Measurements from ENCODE around the gene SLF1.

Gene SLF1

GRCh38 chr5:94661086-94661485 lies 42.6 kb downstream of the SLF1 start:
- no peak overlapping the region for H3K4me3 Mint-ChIP-seq
- peaks cover 59% of the 10 kb centered on the region for H3K36me3 Mint-ChIP-seq (ENCODE audit: low read depth)
- no peak for TF ChIP-seq CTCF (IDR thresholded peaks at IDR 0.05; ENCODE audit: unreplicated experiment in 3 of 3)
- H3K27ac Mint-ChIP-seq, result no peak overlapping the region
- H3K4me1 Mint-ChIP-seq, result no peaks in the 10 kb centered on the region
- peaks cover 34% of the 10 kb centered on the region for H3K9me3 Mint-ChIP-seq
- no peaks in the 10 kb centered on the region for H3K27me3 Mint-ChIP-seq (ENCODE audit: low read depth)

- TF ChIP-seq CTCF (IDR thresholded peaks at IDR 0.05; ENCODE audit: unreplicated experiment in 3 of 3), result no peak
- Mint-ChIP-seq H3K27me3 (ENCODE audit: low read depth) (no peaks in the 10 kb centered on the region), H3K4me3 (no peak overlapping the region), H3K27ac (no peak overlapping the region), H3K4me1 (no peaks in the 10 kb centered on the region), H3K9me3 (no peaks in the 10 kb centered on the region), H3K36me3 (ENCODE audit: low read depth) (peaks cover 16% of the 10 kb centered on the region)
These were observed 49.5 kb downstream of the SLF1 start for GRCh38 chr5:94667937-94668336.

- H3K4me1 Mint-ChIP-seq, result no peaks in the 10 kb centered on the region
- H3K27me3 Mint-ChIP-seq (ENCODE audit: low read depth), result no peaks in the 10 kb centered on the region
- no peaks in the 10 kb centered on the region for H3K9me3 Mint-ChIP-seq
- H3K36me3 Mint-ChIP-seq (ENCODE audit: low read depth), result peaks cover 13% of the 10 kb centered on the region
- no peak overlapping the region for H3K27ac Mint-ChIP-seq
- no peak overlapping the region for H3K4me3 Mint-ChIP-seq
- TF ChIP-seq CTCF (IDR thresholded peaks at IDR 0.05; ENCODE audit: unreplicated experiment in 3 of 3), result no peak
These were observed 52.3 kb downstream of the SLF1 start for GRCh38 chr5:94670726-94671125.

DNA sequence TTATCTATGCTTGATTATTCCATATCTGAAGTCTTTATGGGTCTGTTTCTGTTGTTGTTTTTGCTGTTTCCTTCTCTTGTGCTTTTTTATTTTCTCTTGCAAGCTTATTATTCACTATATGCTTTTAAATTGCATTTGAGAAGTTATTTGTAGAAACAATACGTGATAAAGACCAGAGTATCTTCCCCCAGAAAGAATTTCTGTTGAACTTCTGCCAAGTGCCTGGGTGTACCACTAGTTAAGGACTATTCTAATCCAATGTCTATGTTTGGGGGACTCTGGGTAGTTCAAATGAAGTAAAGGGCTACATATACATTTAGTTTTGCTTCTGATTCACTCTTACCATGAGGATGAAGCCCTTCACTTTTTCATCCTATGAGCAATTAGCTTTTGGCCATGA lies 54.3 kb downstream of the SLF1 start:
- H3K4me3 Mint-ChIP-seq, result no peak overlapping the region
- no peaks in the 10 kb centered on the region for H3K4me1 Mint-ChIP-seq
- no peaks in the 10 kb centered on the region for H3K9me3 Mint-ChIP-seq
- H3K27me3 Mint-ChIP-seq (ENCODE audit: low read depth), result no peaks in the 10 kb centered on the region
- H3K27ac Mint-ChIP-seq, result no peak overlapping the region
- H3K36me3 Mint-ChIP-seq (ENCODE audit: low read depth), result peaks cover 7% of the 10 kb centered on the region
- no peak for TF ChIP-seq CTCF (IDR thresholded peaks at IDR 0.05; ENCODE audit: unreplicated experiment in 3 of 3)

GRCh38 chr5:94674490-94675382 lies 56.3 kb downstream of the SLF1 start:
- Mint-ChIP-seq H3K27me3 (ENCODE audit: low read depth) (no peaks in the 10 kb centered on the region), H3K9me3 (no peaks in the 10 kb centered on the region), H3K4me3 (no peak overlapping the region), H3K27ac (no peak overlapping the region), H3K36me3 (ENCODE audit: low read depth) (peaks cover 11% of the 10 kb centered on the region), H3K4me1 (no peaks in the 10 kb centered on the region)
- no peak for TF ChIP-seq CTCF (IDR thresholded peaks at IDR 0.05; ENCODE audit: unreplicated experiment in 3 of 3)
